ENCODE results near the gene PARN.
"Not testable (repeated sequence)": the region's sequence is repeated elsewhere in the genome, so short reads cannot be mapped to it uniquely, and the experiment has no call there.

GRCh38 chr16:14400978-14401710 is 228.9 kb downstream of the PARN start:
- TF ChIP-seq CTCF (IDR thresholded peaks at IDR 0.05; ENCODE audit: low read depth, low read length); POLR2A (IDR thresholded peaks at IDR 0.05; ENCODE audit: extremely low read depth, insufficient read length); MYC (IDR thresholded peaks at IDR 0.05; ENCODE audit: low read depth, low read length); MAX (IDR thresholded peaks at IDR 0.05; ENCODE audit: low read depth, low read length): not testable (repeated sequence)
